K562 (cell line): ENCODE measurements around the gene FAM78A. TPM values are rescaled to one million over a fixed set of nuclear protein-coding genes. Genes with fewer than 3 reads are reported as not detected.

Experiments used
- ATAC-seq: fragments of 200-7000 bp; cut with Tn5 transposase; 3 replicates; pipeline ENCODE4 v1.9.1; 2020; ENCODE audit warnings: moderate library complexity
- BruUV-seq: library from RNA; stranded (reverse); fragments of 400-500 nt; replicated peaks from 2 replicates; lab custom pipeline; 2021; lab: Mats Ljungman, UMichigan
- CTCF ChIA-PET: fragments of 300-600 bp; formaldehyde crosslinking; extraction: SDS; loops from one replicate; lab custom pipeline; 2021; ENCODE audit warnings: low intra/inter-chr PET ratio; lab: Yijun Ruan, JAX
- POLR2A ChIA-PET: fragments of 300-600, 350-650 bp; sonication (Branson Sonifier 250); formaldehyde crosslinking; extraction: SDS; loops from one replicate; lab custom pipeline; 2021; ENCODE audit warnings: antibody characterized with exemption, inconsistent platforms; lab: Yijun Ruan, JAX
- DNase-seq, 4 experiments: peaks; one replicate each; pipeline versions ENCODE4 v3.0.0 to v3.0.0-alpha.2; 2011 to 2018; ENCODE audit warnings: low spot score in 3 of 4, mixed read lengths in 3 of 4; ENCODE audit errors: extremely low read depth in 1 of 4
- FAIRE-seq: peaks from 2 replicates; lab custom pipeline; 2011; peaks lifted over from hg19 to GRCh38; lab: Jason Lieb, UNC
- H2AFZ ChIP-seq: 2 replicates; pipeline ENCODE4 v1.6.0; 2011; ENCODE audit warnings: low read depth, low read length, control low read depth, inconsistent platforms
- H3K27ac ChIP-seq: fragments of 200-600 bp; 3 replicates; pipeline ENCODE4 v1.8.0; 2011; ENCODE audit warnings: low read depth, mild to moderate bottlenecking, control low read depth, inconsistent platforms, low read length, moderate library complexity, mixed read lengths; ENCODE audit errors: extremely low read depth
- H3K27me3 ChIP-seq, 2 experiments: fragments of 300-600 bp in 1 of 2; 2 replicates in 1 of 2; 3 replicates in 1 of 2; pipeline versions ENCODE4 v1.6.0 to v1.8.0; 2011; ENCODE audit warnings: inconsistent platforms in 2 of 2, low read length in 2 of 2, mild to moderate bottlenecking in 1 of 2, mixed read lengths in 1 of 2, moderate library complexity in 1 of 2; ENCODE audit not compliant: control insufficient read depth in 2 of 2, insufficient read depth in 2 of 2
- H3K36me3 ChIP-seq: fragments of 300-600 bp; 3 replicates; pipeline ENCODE4 v1.8.0; 2011; ENCODE audit warnings: mild to moderate bottlenecking, low read length, inconsistent platforms; ENCODE audit not compliant: control insufficient read depth, insufficient read depth
- H3K4me1 ChIP-seq, 2 experiments: fragments of 200-600 bp in 1 of 2; replicated peaks in 1 of 2; 2 replicates in 1 of 2; 3 replicates in 1 of 2; pipeline versions ENCODE4 v1.5.1 to v1.8.0; 2011; ENCODE audit warnings: inconsistent platforms in 2 of 2, low read length in 2 of 2, mild to moderate bottlenecking in 1 of 2, mixed read lengths in 1 of 2, moderate library complexity in 1 of 2; ENCODE audit not compliant: control insufficient read depth in 2 of 2, insufficient read depth in 2 of 2
- H3K4me2 ChIP-seq: 2 replicates; pipeline ENCODE4 v1.6.1; 2011; ENCODE audit warnings: low read length, control low read depth, inconsistent platforms, mixed read lengths; ENCODE audit not compliant: insufficient read depth
- H3K4me3 ChIP-seq: fragments of 200-600 bp; sonication (generic), shearing (Covaris generic); 2 replicates; pipeline ENCODE4 v1.5.1; 2016; ENCODE audit warnings: control low read depth, inconsistent platforms
- H3K79me2 ChIP-seq: fragments of 200-600 bp; 3 replicates; pipeline ENCODE4 v1.8.0; 2011; ENCODE audit warnings: low read length, inconsistent platforms; ENCODE audit not compliant: control insufficient read depth, insufficient read depth
- H3K9ac ChIP-seq, 2 experiments: 2 replicates each; pipeline versions ENCODE4 v1.6.0 to v1.6.1; 2011; ENCODE audit warnings: low read depth in 2 of 2, low read length in 2 of 2, control low read depth in 1 of 2, inconsistent platforms in 1 of 2, mild to moderate bottlenecking in 1 of 2, mixed read lengths in 1 of 2; ENCODE audit not compliant: insufficient read depth in 1 of 2
- H3K9me1 ChIP-seq: one replicate; pipeline ENCODE4 v1.6.0; 2011; ENCODE audit warnings: inconsistent platforms, mild to moderate bottlenecking, low read length, moderate library complexity; ENCODE audit not compliant: control insufficient read depth, insufficient read depth
- H3K9me3 ChIP-seq: replicated peaks from 2 replicates; pipeline ENCODE4 v1.5.1; 2011; ENCODE audit warnings: low read depth, low read length, inconsistent platforms; ENCODE audit not compliant: control insufficient read depth, insufficient read depth
- H4K20me1 ChIP-seq: replicated peaks from 2 replicates; pipeline ENCODE4 v1.6.1; 2011; ENCODE audit warnings: low read length, inconsistent platforms, mixed read lengths; ENCODE audit not compliant: control insufficient read depth, insufficient read depth
- ARID1B ChIP-seq: fragments of 450-650 bp; IDR thresholded peaks from 2 replicates; pipeline ENCODE4 v1.6.1; 2016; ENCODE audit warnings: antibody characterized with exemption, mild to moderate bottlenecking, inconsistent platforms
- BHLHE40 ChIP-seq: IDR thresholded peaks from 2 replicates; pipeline ENCODE4 v1.6.1; 2011; ENCODE audit warnings: low read length, improper control_type of control experiment
- ELK3 ChIP-seq: fragments of 450-650 bp; formaldehyde crosslinking; IDR thresholded peaks from 2 replicates; pipeline ENCODE4 v1.4.0; 2020; ENCODE audit warnings: mild to moderate bottlenecking
- EP300 ChIP-seq: IDR thresholded peaks from 2 replicates; pipeline ENCODE4 v1.6.1; 2012; ENCODE audit warnings: low read length, improper control_type of control experiment
- ETS1 ChIP-seq: conservative IDR thresholded peaks from 2 replicates; pipeline ENCODE4 v1.6.1; 2011; ENCODE audit warnings: low read depth, mild to moderate bottlenecking, low read length; ENCODE audit not compliant: control insufficient read depth
- GATA2 ChIP-seq: sonication (generic); formaldehyde crosslinking; IDR thresholded peaks from 2 replicates; pipeline ENCODE4 v1.4.0; 2020; ENCODE audit warnings: mild to moderate bottlenecking, missing genetic modification reagents
- KLF10 ChIP-seq: fragments of 250-450 bp; sonication (Bioruptor Pico); IDR thresholded peaks from 2 replicates; pipeline ENCODE4 v1.6.1; 2021; ENCODE audit warnings: matching md5 sums
- L3MBTL2 ChIP-seq: fragments of 450-650 bp; IDR thresholded peaks from 2 replicates; pipeline ENCODE4 v1.6.1; 2016; ENCODE audit warnings: mild to moderate bottlenecking, moderate library complexity
- MTA1 ChIP-seq: fragments of 450-650 bp; IDR thresholded peaks from 2 replicates; pipeline ENCODE4 v1.6.1; 2017; ENCODE audit warnings: borderline replicate concordance
- POLR2AphosphoS2 ChIP-seq: IDR thresholded peaks from 2 replicates; pipeline ENCODE4 v1.6.1; 2012; ENCODE audit warnings: low read length, improper control_type of control experiment
- POLR2H ChIP-seq: IDR thresholded peaks from 2 replicates; pipeline ENCODE4 v1.6.1; 2016; ENCODE audit warnings: missing genetic modification characterization, low read depth, mild to moderate bottlenecking, control low read depth, missing compliant biosample characterization, moderate library complexity
- SMARCA4 ChIP-seq: fragments of 450-650 bp; IDR thresholded peaks from 2 replicates; pipeline ENCODE4 v1.6.1; 2016
- SMARCE1 ChIP-seq: fragments of 450-650 bp; IDR thresholded peaks from 2 replicates; pipeline ENCODE4 v1.7.1; 2016; ENCODE audit warnings: mild to moderate bottlenecking
- SOX6 ChIP-seq: fragments of 450-650 bp; IDR thresholded peaks from 2 replicates; pipeline ENCODE4 v1.6.1; 2014; ENCODE audit warnings: mild to moderate bottlenecking
- TCFL5 ChIP-seq: fragments of 250-450 bp; sonication (Bioruptor Pico); conservative IDR thresholded peaks from 2 replicates; pipeline ENCODE4 v1.6.1; 2021; ENCODE audit warnings: mild to moderate bottlenecking, moderate library complexity, matching md5 sums
- ZNF140 ChIP-seq: fragments of 250-450 bp; sonication (Bioruptor Pico); IDR thresholded peaks from 2 replicates; pipeline ENCODE4 v1.8.0; 2021; ENCODE audit warnings: moderate library complexity, mild to moderate bottlenecking, inconsistent platforms
- ZNF778 ChIP-seq: fragments of 450-650 bp; formaldehyde crosslinking; IDR thresholded peaks from 2 replicates; pipeline ENCODE4 v1.4.0; 2020; ENCODE audit warnings: mild to moderate bottlenecking, moderate library complexity
- WGBS: fragments of 100-300 bp; shearing (Covaris generic); methylation state at CpG from one replicate; pipeline ENCODE4 v1.1.6; 2016; ENCODE audit warnings: low coverage, mixed read lengths; ENCODE audit not compliant: insufficient coverage; ENCODE audit errors: missing lambda C conversion rate; 5-methylcytosine and 5-hydroxymethylcytosine counted together
- in situ Hi-C: fragments of 300-500 bp; cut with MboI; formaldehyde crosslinking; loops from 4 replicates; pipeline ENCODE4 v1.15.0; 2018; ENCODE audit warnings: inconsistent platforms, mixed read lengths
- intact Hi-C: fragments of 100-400 bp; cut with micrococcal nuclease; formaldehyde crosslinking; loops from 2 replicates; pipeline ENCODE4 v1.14.2; 2022
- polyA plus RNA-seq, 8 experiments: library from polyadenylated mRNA; depleted of rRNA in 4 of 8; stranded (reverse) in 5 of 8; unstranded in 3 of 8; fragments of >200 nt; fragmentation: Nextera tagmentation in 2 of 8; fragmentation: Illumina TruSeq in 1 of 8; extraction: Ambion mirVana in 2 of 8; extraction: Trizol in 1 of 8; gene quantifications; 2 replicates each; pipeline versions ENCODE4 v1.2.1 to v1.2.3, GENCODE V29; 2011 to 2014; ENCODE audit warnings: inconsistent platforms in 1 of 8, missing spikeins in 1 of 8
- total RNA-seq, 7 experiments: library from RNA; depleted of rRNA in 6 of 7; stranded (reverse); fragments of >200 nt in 6 of 7; fragmentation: Illumina TruSeq in 2 of 7; extraction: Trizol in 2 of 7; gene quantifications; 2 replicates each; pipeline versions ENCODE4 v1.2.1 to v1.2.3, GENCODE V29; 2011 to 2021; ENCODE audit warnings: low replicate concordance in 1 of 7
- TF ChIP-seq, protein P1 (sequence below): sonication (generic); formaldehyde crosslinking; IDR thresholded peaks from 2 replicates; pipeline ENCODE4 v1.8.1; 2023; ENCODE audit warnings: mild to moderate bottlenecking, missing genetic modification reagents
- TF ChIP-seq, protein P2 (sequence below), 2 experiments: fragments of 450-650 bp in 1 of 2; sonication (generic) in 1 of 2; formaldehyde crosslinking in 1 of 2; IDR thresholded peaks in 1 of 2; conservative IDR thresholded peaks in 1 of 2; 2 replicates each; pipeline versions ENCODE4 v1.6.1 to v1.8.1; 2016 to 2023; ENCODE audit warnings: mild to moderate bottlenecking in 2 of 2, moderate library complexity in 2 of 2, inconsistent platforms in 1 of 2, missing genetic modification reagents in 1 of 2

The FAM78A gene
- total and polyA plus RNA-seq, 9 of the 15 experiments (the other 6 are each of a cell fraction or from before 2014, with no cell fraction given), result 0.56 to 103 (median 55.2) TPM

- CTCF ChIA-PET, result no interaction called here
- BruUV-seq, result no TSS peak
- Histone ChIP-seq H3K4me1 (peaks cover 8 to 51% of the 10 kb centered on the region in 2 experiments), H3K36me3 (no peaks in the 10 kb centered on the region), H3K9me1 (peaks cover 4% of the 10 kb centered on the region), H4K20me1 (no peaks in the 10 kb centered on the region), H3K79me2 (no peaks in the 10 kb centered on the region), H3K4me2 (peak overlapping the region; percentile 18; the same call in 1 of the 2 replicates), H3K9me3 (no peaks in the 10 kb centered on the region), H2AFZ (peak overlapping the region; percentile 84), H3K27ac (no peak overlapping the region), H3K9ac (peak overlapping the region; percentile 46 to 83; a peak in 2 of 4 replicates), H3K4me3 (no peak overlapping the region), H3K27me3 (no peaks in the 10 kb centered on the region)
- in situ Hi-C loops (loop anchor here (25.0 kb wide), 1 partner anchor 593 kb away; no protein-coding TSS in a partner anchor), intact Hi-C loops (loop anchor here (10.0 kb wide), 1 partner anchor 1060 kb away; no protein-coding TSS in a partner anchor)
- ATAC-seq, result peak; percentile 31
- FAIRE-seq, result no peak
- 20% methylated on average over 19 of the region's 19 CpGs for WGBS
- POLR2A ChIA-PET, result interaction anchor here (0.7 to 1.1 kb wide), 3 partner anchors 13 to 26 kb away, joined by 3 read pairs; no protein-coding TSS in a partner anchor
- no peak for DNase-seq
- TF ChIP-seq ETS1 (no peak), L3MBTL2 (peak; percentile 79), SMARCA4 (peak; percentile 43), ELK3 (CRISPR knock-in tag) (no peak), GATA2 (CRISPR knock-in tag) (peak; percentile 56), SOX6 (peak; percentile 41; the same call in 1 of the 2 replicates), MTA1 (peak; percentile 48; the same call in 1 of the 2 replicates), BHLHE40 (peak; percentile 94), ZNF140 (CRISPR knock-in tag) (no peak), TCFL5 (CRISPR knock-in tag) (no peak), ARID1B (peak; percentile 51; the same call in 1 of the 2 replicates), ZNF778 (CRISPR knock-in tag) (no peak), POLR2AphosphoS2 (no peak), KLF10 (CRISPR knock-in tag) (no peak), EP300 (0 out of 2 replicates have a peak, but pooled peaks have one; percentile 13), POLR2H (tag) (no peak), SMARCE1 (peak; percentile 74)
- TF ChIP-seq, protein P1, sequence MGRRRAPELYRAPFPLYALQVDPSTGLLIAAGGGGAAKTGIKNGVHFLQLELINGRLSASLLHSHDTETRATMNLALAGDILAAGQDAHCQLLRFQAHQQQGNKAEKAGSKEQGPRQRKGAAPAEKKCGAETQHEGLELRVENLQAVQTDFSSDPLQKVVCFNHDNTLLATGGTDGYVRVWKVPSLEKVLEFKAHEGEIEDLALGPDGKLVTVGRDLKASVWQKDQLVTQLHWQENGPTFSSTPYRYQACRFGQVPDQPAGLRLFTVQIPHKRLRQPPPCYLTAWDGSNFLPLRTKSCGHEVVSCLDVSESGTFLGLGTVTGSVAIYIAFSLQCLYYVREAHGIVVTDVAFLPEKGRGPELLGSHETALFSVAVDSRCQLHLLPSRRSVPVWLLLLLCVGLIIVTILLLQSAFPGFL (CRISPR knock-in tag), result no peak
- TF ChIP-seq, protein P2, sequence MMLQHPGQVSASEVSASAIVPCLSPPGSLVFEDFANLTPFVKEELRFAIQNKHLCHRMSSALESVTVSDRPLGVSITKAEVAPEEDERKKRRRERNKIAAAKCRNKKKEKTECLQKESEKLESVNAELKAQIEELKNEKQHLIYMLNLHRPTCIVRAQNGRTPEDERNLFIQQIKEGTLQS (IDR thresholded peaks at IDR 0.05), result peak; percentile 77
- TF ChIP-seq, protein P2 (CRISPR knock-in tag; conservative IDR thresholded peaks at IDR 0.05), result no peak
Measured at GRCh38 chr9:131304676-131305355, 28.5 kb upstream of the FAM78A start.
